ENCODE data around the gene ZIC5. TPM values are rescaled to one million over a fixed set of nuclear protein-coding genes. Genes with fewer than 3 reads are reported as not detected.

Gene ZIC5
- total RNA-seq: not detected
- long read RNA-seq: 0 reads

DNA sequence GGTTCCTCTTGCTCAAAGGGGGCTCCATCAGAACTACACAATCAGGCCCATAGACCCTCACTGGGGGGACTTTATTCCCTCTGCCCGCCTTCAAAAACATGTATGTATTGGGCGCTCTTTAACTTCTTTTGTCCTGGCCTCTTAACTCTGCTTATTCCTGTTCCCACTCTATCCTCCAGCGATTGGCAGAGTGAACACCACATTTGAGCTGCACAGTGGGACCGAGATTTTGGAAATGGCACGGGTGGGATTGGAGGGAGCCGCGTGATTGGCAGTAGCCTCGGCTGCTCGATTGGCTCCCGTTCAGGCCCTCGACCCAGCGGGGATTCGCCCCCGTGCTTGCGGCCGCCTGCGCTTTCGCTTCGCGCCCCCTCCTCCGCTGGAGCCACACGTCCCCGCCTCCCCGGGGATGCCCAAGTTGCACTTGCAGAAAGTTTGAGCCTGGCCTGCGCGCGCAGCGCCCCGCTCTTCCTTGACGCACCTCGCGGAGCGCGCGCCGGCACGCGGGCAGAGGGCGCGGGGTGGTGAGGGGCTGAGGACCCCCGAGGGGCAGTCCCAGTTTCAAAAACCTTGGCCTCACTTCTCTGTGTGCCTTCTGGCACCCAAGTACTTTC, at the start of gene ZIC5:
ZIC5 (minus strand) TSS at position 192 of the 614 bp plus-strand sequence; CDS start at position 28, 164 bp downstream.
- DNase-seq (no peak), ATAC-seq (no peak)
- H3K27ac ChIP-seq: no peak within 1 kb of the TSS
- intact Hi-C loops (cut with DNase I): no loop called here
- H3K27me3 ChIP-seq: peaks cover 94% of the 10 kb centered on the region
- H3K36me3 ChIP-seq: no peaks in the 10 kb centered on the region
- H3K4me1 ChIP-seq: peaks cover 26% of the 10 kb centered on the region
- H3K9me3 ChIP-seq: no peaks in the 10 kb centered on the region
- TF ChIP-seq, protein P1, sequence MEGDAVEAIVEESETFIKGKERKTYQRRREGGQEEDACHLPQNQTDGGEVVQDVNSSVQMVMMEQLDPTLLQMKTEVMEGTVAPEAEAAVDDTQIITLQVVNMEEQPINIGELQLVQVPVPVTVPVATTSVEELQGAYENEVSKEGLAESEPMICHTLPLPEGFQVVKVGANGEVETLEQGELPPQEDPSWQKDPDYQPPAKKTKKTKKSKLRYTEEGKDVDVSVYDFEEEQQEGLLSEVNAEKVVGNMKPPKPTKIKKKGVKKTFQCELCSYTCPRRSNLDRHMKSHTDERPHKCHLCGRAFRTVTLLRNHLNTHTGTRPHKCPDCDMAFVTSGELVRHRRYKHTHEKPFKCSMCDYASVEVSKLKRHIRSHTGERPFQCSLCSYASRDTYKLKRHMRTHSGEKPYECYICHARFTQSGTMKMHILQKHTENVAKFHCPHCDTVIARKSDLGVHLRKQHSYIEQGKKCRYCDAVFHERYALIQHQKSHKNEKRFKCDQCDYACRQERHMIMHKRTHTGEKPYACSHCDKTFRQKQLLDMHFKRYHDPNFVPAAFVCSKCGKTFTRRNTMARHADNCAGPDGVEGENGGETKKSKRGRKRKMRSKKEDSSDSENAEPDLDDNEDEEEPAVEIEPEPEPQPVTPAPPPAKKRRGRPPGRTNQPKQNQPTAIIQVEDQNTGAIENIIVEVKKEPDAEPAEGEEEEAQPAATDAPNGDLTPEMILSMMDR (IDR thresholded peaks at IDR 0.05): no peak
- peak within 1 kb of the TSS; percentile 8 for H3K4me3 ChIP-seq

DNA sequence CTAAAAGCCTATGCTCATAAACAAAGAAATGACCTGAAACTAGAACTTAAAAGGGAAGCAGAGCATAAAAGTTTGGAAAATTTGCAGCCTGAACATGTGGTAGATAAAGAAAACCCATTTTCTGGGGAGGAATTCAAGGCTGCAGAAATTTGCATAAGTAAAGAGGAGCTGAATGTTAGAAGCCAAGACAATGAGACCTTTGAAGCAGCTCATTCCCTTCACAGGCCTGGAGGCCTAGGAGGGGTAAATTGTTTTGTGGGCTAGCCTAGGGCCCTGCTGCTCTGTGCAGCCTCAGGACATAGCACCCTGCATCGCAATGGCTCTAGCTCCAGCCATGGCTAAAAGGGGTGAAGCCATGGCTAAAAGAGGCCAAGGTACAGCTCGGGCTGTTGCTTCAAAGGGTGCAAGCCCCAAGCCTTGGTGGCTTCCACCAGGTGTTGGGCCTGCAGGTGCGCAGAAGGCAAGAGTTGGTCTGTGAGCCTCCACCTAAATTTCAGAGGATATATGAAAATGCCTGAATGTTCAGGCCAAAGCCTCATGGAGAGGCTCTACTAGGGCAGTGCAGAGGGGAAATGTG, 48.3 kb upstream of the ZIC5 start:
- H3K9me3 ChIP-seq: no peaks in the 10 kb centered on the region
- no peak overlapping the region for H3K27ac ChIP-seq
- no peaks in the 10 kb centered on the region for H3K36me3 ChIP-seq
- H3K27me3 ChIP-seq: peaks cover 4% of the 10 kb centered on the region
- TF ChIP-seq, protein P1 (IDR thresholded peaks at IDR 0.05): no peak
- intact Hi-C loops (cut with DNase I): no loop called here
- no peak overlapping the region for H3K4me3 ChIP-seq
- ATAC-seq (no peak), DNase-seq (no peak)
- no peaks in the 10 kb centered on the region for H3K4me1 ChIP-seq

DNA sequence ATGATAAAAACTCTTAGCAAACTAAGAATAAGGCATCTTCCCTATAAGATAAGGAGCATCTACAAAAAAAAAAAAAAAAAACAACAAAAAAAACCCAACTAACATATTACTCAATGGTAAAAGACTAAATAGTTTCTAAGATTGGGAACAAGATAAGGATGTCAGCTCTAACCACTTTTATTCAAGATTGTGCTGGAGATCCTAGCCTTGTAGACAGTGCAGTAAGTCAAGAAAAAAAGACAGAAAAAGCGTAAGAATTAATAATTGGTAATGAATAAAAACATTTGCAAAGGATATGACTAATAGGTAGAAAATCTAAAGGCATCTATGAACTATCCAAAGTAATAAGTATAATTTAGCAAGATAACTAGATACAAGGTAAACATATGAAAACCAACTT, 43.1 kb upstream of the ZIC5 start:
- no peaks in the 10 kb centered on the region for H3K36me3 ChIP-seq
- H3K27ac ChIP-seq: no peak overlapping the region
- intact Hi-C loops (cut with DNase I): no loop called here
- DNase-seq (no peak), ATAC-seq (no peak)
- H3K4me1 ChIP-seq: no peaks in the 10 kb centered on the region
- TF ChIP-seq, protein P1 (IDR thresholded peaks at IDR 0.05): no peak
- H3K27me3 ChIP-seq: peaks cover 7% of the 10 kb centered on the region
- no peak overlapping the region for H3K4me3 ChIP-seq
- H3K9me3 ChIP-seq: no peaks in the 10 kb centered on the region

DNA sequence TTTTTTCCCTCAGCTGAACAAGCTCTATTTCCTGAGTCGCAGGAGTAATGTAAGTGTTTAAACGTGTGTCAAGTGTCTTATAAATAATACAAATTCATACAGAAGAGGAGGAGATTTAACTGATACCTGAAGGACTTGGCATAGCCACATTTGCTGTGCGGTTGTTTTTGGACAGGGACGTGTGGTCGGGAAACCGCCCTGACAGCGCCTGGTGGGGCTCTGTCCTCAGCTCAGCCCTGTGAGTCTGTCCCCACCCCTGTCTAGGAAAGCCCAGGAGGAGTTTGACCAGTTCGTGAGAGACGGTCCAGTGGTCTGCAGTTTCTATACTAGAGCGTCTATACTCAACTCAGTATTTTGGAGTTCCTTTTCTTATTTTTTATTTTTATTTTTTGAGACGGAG, 26.7 kb upstream of the ZIC5 start:
- Histone ChIP-seq H3K36me3 (no peaks in the 10 kb centered on the region), H3K27me3 (peaks cover 95% of the 10 kb centered on the region), H3K27ac (no peak overlapping the region), H3K4me3 (no peak overlapping the region), H3K9me3 (no peaks in the 10 kb centered on the region), H3K4me1 (no peaks in the 10 kb centered on the region)
- intact Hi-C loops (cut with DNase I): no loop called here
- no peak for ATAC-seq
- TF ChIP-seq, protein P1 (IDR thresholded peaks at IDR 0.05): no peak
- DNase-seq: no peak

DNA sequence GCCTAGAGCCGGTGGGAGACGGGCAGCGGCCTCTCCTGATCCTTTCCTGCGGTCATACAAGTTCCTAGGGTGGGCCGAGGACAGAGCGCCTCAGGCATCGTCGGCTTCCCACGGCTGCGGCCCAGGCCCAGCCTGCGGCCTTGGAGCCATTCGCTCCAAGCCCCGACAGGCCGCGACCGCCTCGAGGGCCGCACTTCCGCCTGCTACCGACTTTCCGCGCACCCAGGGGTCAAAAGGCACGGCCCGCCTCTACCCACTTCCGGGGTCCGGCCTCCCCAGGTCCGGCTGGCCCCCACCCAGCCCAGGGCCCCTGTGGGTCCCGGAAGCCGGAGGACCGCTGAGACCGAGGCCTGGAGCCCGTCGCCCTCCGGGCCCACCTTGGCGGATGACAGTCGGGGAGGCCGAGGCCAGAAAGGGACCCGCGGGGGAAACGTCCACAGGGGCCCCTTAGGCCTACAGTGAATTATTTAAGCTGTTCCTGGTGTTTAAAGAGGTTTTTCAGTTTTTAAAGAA, 26.2 kb upstream of the ZIC5 start:
- no peak overlapping the region for H3K4me3 ChIP-seq
- H3K27ac ChIP-seq: no peak overlapping the region
- H3K4me1 ChIP-seq: no peaks in the 10 kb centered on the region
- peaks cover 95% of the 10 kb centered on the region for H3K27me3 ChIP-seq
- no peaks in the 10 kb centered on the region for H3K36me3 ChIP-seq
- H3K9me3 ChIP-seq: no peaks in the 10 kb centered on the region
- no peak for DNase-seq
- intact Hi-C loops (cut with DNase I): no loop called here
- TF ChIP-seq, protein P1 (IDR thresholded peaks at IDR 0.05): no peak
- ATAC-seq: peak; percentile 41

Measured in upper lobe of right lung (tissue), 1 donor.